GM12878 (cell line): Measurements from ENCODE around the gene PTPRJ. TPM values are rescaled to one million over a fixed set of nuclear protein-coding genes. Genes with fewer than 3 reads are reported as not detected.

ENCODE experiments used
- ATAC-seq: fragments of 200-7000 bp; cut with Tn5 transposase; 3 replicates; pipeline ENCODE4 v1.9.1; 2020; ENCODE audit warnings: mild to moderate bottlenecking, moderate library complexity
- BruUV-seq: library from RNA; stranded (reverse); fragments of 400-500 nt; replicated peaks from 2 replicates; lab custom pipeline; 2021; lab: Mats Ljungman, UMichigan
- CTCF ChIA-PET: fragments of 300-600 bp; sonication (Branson Sonifier 250); formaldehyde crosslinking; extraction: SDS; loops from one replicate; lab custom pipeline; 2021; ENCODE audit warnings: inconsistent platforms; lab: Yijun Ruan, JAX
- POLR2A ChIA-PET: fragments of 350-600 bp; formaldehyde crosslinking; extraction: SDS; loops from one replicate; lab custom pipeline; 2021; ENCODE audit warnings: inconsistent platforms; lab: Charles Lee
- RAD21 ChIA-PET: fragments of 300-600 bp; sonication (Branson Sonifier 250); formaldehyde crosslinking; loops from one replicate; lab custom pipeline; 2023; ENCODE audit warnings: antibody characterized with exemption; ENCODE audit not compliant: unreplicated experiment; lab: Charles Lee
- SMC1A ChIA-PET: fragments of 300-600 bp; sonication (Branson Sonifier 250); formaldehyde crosslinking; loops from one replicate; lab custom pipeline; 2023; ENCODE audit not compliant: unreplicated experiment, uncharacterized antibody; lab: Charles Lee
- DNase-seq: peaks from one replicate; pipeline ENCODE4 v3.0.0-alpha.2; 2011; ENCODE audit warnings: low read depth, low spot score
- FAIRE-seq: peaks from 3 replicates; lab custom pipeline; 2011; peaks lifted over from hg19 to GRCh38; lab: Jason Lieb, UNC
- H2AFZ ChIP-seq: 2 replicates; pipeline ENCODE4 v1.6.0; 2011; ENCODE audit warnings: low read depth, low read length, control low read depth; ENCODE audit not compliant: control insufficient read depth
- H3K27ac ChIP-seq: 2 replicates; pipeline ENCODE4 v1.5.1; 2011; ENCODE audit warnings: control low read depth; ENCODE audit not compliant: control insufficient read depth, insufficient read depth
- H3K27me3 ChIP-seq, 2 experiments: replicated peaks in 1 of 2; 2 replicates each; pipeline versions ENCODE4 v1.6.0 to v1.6.1; 2011; ENCODE audit warnings: low read length in 1 of 2; ENCODE audit not compliant: control insufficient read depth in 2 of 2, insufficient read depth in 2 of 2
- H3K36me3 ChIP-seq, 2 experiments: 2 replicates each; pipeline ENCODE4 v1.5.1; 2011; ENCODE audit warnings: low read length in 1 of 2; ENCODE audit not compliant: control insufficient read depth in 2 of 2, insufficient read depth in 2 of 2
- H3K4me1 ChIP-seq: 2 replicates; pipeline ENCODE4 v1.6.1; 2011; ENCODE audit warnings: mild to moderate bottlenecking, low read length, moderate library complexity, mixed read lengths; ENCODE audit not compliant: control insufficient read depth, insufficient read depth
- H3K4me2 ChIP-seq: 2 replicates; pipeline ENCODE4 v1.6.0; 2011; ENCODE audit warnings: control low read depth; ENCODE audit not compliant: control insufficient read depth, insufficient read depth
- H3K4me3 ChIP-seq: fragments of 200-600 bp; sonication (generic); 2 replicates; pipeline ENCODE4 v1.5.1; 2016
- H3K79me2 ChIP-seq: 2 replicates; pipeline ENCODE4 v1.6.0; 2011; ENCODE audit warnings: low read length; ENCODE audit not compliant: control insufficient read depth, insufficient read depth
- H3K9ac ChIP-seq: 2 replicates; pipeline ENCODE4 v1.8.0; 2011; ENCODE audit warnings: low read length, control low read depth, mixed read lengths; ENCODE audit not compliant: control insufficient read depth, insufficient read depth
- H3K9me3 ChIP-seq: replicated peaks from 3 replicates; pipeline ENCODE4 v1.5.1; 2011; ENCODE audit warnings: mild to moderate bottlenecking, low read length; ENCODE audit not compliant: control insufficient read depth, insufficient read depth
- H4K20me1 ChIP-seq: 2 replicates; pipeline ENCODE4 v1.6.0; 2011; ENCODE audit not compliant: control insufficient read depth, insufficient read depth
- BMI1 ChIP-seq: fragments of 450-650 bp; IDR thresholded peaks from 2 replicates; pipeline ENCODE4 v1.6.1; 2016; ENCODE audit warnings: mild to moderate bottlenecking, moderate library complexity, borderline replicate concordance
- DPF2 ChIP-seq: fragments of 450-650 bp; IDR thresholded peaks from 2 replicates; pipeline ENCODE4 v1.6.1; 2017; ENCODE audit warnings: mild to moderate bottlenecking
- KDM1A ChIP-seq: fragments of 200-600 bp; sonication (generic); IDR thresholded peaks from 2 replicates; pipeline ENCODE4 v1.6.1; 2016; ENCODE audit warnings: borderline replicate concordance
- RFX5 ChIP-seq: IDR thresholded peaks from 2 replicates; pipeline ENCODE4 v1.6.1; 2011; ENCODE audit warnings: low read depth, low read length, improper control_type of control experiment
- ZNF274 ChIP-seq: IDR thresholded peaks from one replicate; pipeline ENCODE4 v1.8.0; 2011; ENCODE audit not compliant: insufficient read length, insufficient read depth
- WGBS: methylation state at CpG from one replicate; pipeline ENCODE4 v1.1.6; 2016; ENCODE audit warnings: low lambda C conversion rate; ENCODE audit not compliant: insufficient replicate concordance, insufficient coverage; ENCODE audit errors: missing lambda C conversion rate; 5-methylcytosine and 5-hydroxymethylcytosine counted together
- in situ Hi-C: fragments of 300-500 bp; cut with MboI; formaldehyde crosslinking; loops from 9 replicates; pipeline ENCODE4 v1.14.3; 2018; ENCODE audit warnings: mixed read lengths
- intact Hi-C: fragments of 100-400 bp; cut with micrococcal nuclease; formaldehyde crosslinking; loops from one replicate; pipeline ENCODE4 v1.14.2; 2022; ENCODE audit not compliant: unreplicated experiment
- polyA plus RNA-seq, 11 experiments: library from polyadenylated mRNA; depleted of rRNA in 4 of 11; unstranded in 6 of 11; stranded (reverse) in 5 of 11; fragments of >200 nt; fragmentation: Nextera tagmentation in 4 of 11; fragmentation: Illumina TruSeq in 1 of 11; extraction: Ambion mirVana in 4 of 11; extraction: Trizol in 1 of 11; gene quantifications; 1 replicate in 1 of 11; 2 replicates in 10 of 11; pipeline versions ENCODE4 v1.2.1 to v1.2.3, GENCODE V29; 2011 to 2016; ENCODE audit warnings: inconsistent platforms in 2 of 11, missing spikeins in 2 of 11, low read depth in 1 of 11
- total RNA-seq, 4 experiments: library from RNA; depleted of rRNA in 3 of 4; stranded (reverse); fragments of >200 nt in 3 of 4; fragmentation: Illumina TruSeq in 1 of 4; extraction: Trizol in 1 of 4; gene quantifications; 2 replicates each; pipeline versions ENCODE4 v1.2.1 to v1.2.3, GENCODE V29; 2013 to 2021
- TF ChIP-seq, protein P1 (sequence below): IDR thresholded peaks from 2 replicates; pipeline ENCODE4 v1.6.1; 2012; ENCODE audit warnings: improper control_type of control experiment, low read depth, low read length; ENCODE audit not compliant: insufficient replicate concordance
- TF ChIP-seq, protein P2 (sequence below): IDR thresholded peaks from 2 replicates; pipeline ENCODE4 v1.6.1; 2012; ENCODE audit warnings: low read depth, low read length, improper control_type of control experiment
- TF ChIP-seq, protein P3 (sequence below): fragments of 450-650 bp; IDR thresholded peaks from 2 replicates; pipeline ENCODE4 v1.6.1; 2017; ENCODE audit warnings: mild to moderate bottlenecking, moderate library complexity

The PTPRJ gene
- total and polyA plus RNA-seq, 10 of the 15 experiments (the other 5 are each of a cell fraction or from before 2014, with no cell fraction given), result 0.22 to 22.4 (median 7.4) TPM

DNA sequence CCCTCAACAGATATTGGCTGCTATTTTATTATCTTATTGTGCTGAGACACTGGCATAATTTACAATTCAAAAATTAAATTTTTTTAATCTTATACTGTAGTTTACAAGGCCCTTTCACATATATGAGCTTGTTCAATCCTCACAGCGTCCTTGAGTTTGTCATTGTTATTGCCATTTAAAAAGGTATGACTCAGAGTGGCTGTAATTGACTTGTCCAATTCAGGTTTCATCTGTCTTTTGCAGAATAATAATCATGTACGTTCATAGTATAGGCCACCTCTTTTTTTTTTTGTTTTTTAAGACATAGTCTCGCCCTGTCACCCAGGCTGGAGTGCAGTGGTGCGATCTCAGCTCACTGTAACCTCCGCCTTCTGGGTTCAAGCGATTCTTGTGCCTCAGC lies 11.5 kb downstream of the PTPRJ start (continued):
- TF ChIP-seq, protein P1, sequence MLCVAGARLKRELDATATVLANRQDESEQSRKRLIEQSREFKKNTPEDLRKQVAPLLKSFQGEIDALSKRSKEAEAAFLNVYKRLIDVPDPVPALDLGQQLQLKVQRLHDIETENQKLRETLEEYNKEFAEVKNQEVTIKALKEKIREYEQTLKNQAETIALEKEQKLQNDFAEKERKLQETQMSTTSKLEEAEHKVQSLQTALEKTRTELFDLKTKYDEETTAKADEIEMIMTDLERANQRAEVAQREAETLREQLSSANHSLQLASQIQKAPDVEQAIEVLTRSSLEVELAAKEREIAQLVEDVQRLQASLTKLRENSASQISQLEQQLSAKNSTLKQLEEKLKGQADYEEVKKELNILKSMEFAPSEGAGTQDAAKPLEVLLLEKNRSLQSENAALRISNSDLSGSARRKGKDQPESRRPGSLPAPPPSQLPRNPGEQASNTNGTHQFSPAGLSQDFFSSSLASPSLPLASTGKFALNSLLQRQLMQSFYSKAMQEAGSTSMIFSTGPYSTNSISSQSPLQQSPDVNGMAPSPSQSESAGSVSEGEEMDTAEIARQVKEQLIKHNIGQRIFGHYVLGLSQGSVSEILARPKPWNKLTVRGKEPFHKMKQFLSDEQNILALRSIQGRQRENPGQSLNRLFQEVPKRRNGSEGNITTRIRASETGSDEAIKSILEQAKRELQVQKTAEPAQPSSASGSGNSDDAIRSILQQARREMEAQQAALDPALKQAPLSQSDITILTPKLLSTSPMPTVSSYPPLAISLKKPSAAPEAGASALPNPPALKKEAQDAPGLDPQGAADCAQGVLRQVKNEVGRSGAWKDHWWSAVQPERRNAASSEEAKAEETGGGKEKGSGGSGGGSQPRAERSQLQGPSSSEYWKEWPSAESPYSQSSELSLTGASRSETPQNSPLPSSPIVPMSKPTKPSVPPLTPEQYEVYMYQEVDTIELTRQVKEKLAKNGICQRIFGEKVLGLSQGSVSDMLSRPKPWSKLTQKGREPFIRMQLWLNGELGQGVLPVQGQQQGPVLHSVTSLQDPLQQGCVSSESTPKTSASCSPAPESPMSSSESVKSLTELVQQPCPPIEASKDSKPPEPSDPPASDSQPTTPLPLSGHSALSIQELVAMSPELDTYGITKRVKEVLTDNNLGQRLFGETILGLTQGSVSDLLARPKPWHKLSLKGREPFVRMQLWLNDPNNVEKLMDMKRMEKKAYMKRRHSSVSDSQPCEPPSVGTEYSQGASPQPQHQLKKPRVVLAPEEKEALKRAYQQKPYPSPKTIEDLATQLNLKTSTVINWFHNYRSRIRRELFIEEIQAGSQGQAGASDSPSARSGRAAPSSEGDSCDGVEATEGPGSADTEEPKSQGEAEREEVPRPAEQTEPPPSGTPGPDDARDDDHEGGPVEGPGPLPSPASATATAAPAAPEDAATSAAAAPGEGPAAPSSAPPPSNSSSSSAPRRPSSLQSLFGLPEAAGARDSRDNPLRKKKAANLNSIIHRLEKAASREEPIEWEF, result no peak
- TF ChIP-seq ZNF274 (no peak), KDM1A (no peak), BMI1 (no peak)

DNA sequence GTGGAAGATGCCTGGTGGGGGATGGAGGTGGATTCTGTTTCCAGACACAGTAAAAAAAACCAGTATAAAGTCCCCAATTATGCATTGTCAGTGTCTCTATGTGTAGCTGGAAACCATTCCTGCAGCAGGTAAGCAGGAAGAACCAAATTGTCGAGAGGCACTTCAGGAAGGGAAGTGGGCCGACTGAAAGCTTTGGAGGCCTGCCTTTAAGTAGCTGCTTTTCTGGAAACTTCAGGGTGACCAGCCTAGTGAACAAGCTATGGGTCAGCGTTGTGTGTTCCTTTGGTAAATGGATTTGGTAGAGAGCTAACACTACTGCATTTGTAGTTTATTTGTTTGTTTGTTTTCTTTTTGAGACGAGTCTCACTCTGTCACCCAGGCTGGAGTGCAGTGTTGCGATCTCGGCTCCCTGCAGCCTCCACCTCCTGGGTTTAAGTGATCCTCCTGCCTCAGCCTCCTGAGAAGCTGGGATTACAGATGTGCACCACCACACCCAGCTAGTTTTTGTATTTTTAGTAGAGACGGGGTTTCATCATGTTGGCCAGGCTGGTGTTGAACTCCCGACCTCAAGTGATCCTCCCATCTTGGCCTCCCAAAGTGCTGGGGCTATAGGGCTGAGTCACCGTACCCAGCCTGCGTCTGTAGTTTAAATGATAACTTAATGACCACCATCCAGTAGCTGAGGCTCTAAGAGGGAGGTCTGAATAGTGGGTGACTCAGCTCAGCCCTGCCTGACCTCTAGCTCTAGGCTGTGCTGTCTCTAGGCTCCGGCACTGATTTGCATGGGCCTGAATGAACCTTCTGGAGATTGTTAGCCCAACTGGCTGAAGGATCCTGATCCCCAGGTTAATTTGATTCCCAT lies 12.8 kb downstream of the PTPRJ start:
- DNase-seq (no peak), ATAC-seq (peak; percentile 52), FAIRE-seq (no peak)
- Histone ChIP-seq H2AFZ (no peak overlapping the region), H3K4me1 (peaks cover 20% of the 10 kb centered on the region), H3K27me3 (no peaks in the 10 kb centered on the region; a peak in 1 of 4 replicates), H3K4me2 (no peak overlapping the region), H3K79me2 (peaks cover 36% of the 10 kb centered on the region), H3K36me3 (0 out of 4 replicates have a peak, but pooled peaks cover 0 to 2% of the 10 kb centered on the region in 2 experiments), H3K27ac (no peak overlapping the region), H3K4me3 (no peak overlapping the region), H3K9me3 (no peaks in the 10 kb centered on the region), H3K9ac (no peak overlapping the region), H4K20me1 (no peaks in the 10 kb centered on the region)
- ChIA-PET RAD21 (interaction anchor here (1.5 kb wide), 1 partner anchor 12 kb away, joined by 5 read pairs; no protein-coding TSS in a partner anchor), CTCF (interaction anchor here (1.5 to 1.8 kb wide), 3 partner anchors 10 to 114 kb away, joined by 4 to 6 read pairs (median 6); no protein-coding TSS in a partner anchor), SMC1A (interaction anchor here (0.5 to 2.0 kb wide), 4 partner anchors 10 to 197 kb away, joined by 3 to 8 read pairs (median 4); no protein-coding TSS in a partner anchor), POLR2A (interaction anchor here (0.5 to 2.1 kb wide), 3 partner anchors 8 to 779 kb away, joined by 3 to 7 read pairs (median 4); no protein-coding TSS in a partner anchor)
- intact Hi-C loops (no loop called here), in situ Hi-C loops (loop anchor here (5.0 kb wide), 1 partner anchor 114 kb away; no protein-coding TSS in a partner anchor)
- WGBS, result 84% methylated on average over 11 of the region's 11 CpGs
- BruUV-seq, result no TSS peak
- TF ChIP-seq, protein P2, sequence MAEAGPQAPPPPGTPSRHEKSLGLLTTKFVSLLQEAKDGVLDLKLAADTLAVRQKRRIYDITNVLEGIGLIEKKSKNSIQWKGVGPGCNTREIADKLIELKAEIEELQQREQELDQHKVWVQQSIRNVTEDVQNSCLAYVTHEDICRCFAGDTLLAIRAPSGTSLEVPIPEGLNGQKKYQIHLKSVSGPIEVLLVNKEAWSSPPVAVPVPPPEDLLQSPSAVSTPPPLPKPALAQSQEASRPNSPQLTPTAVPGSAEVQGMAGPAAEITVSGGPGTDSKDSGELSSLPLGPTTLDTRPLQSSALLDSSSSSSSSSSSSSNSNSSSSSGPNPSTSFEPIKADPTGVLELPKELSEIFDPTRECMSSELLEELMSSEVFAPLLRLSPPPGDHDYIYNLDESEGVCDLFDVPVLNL, result no peak
- TF ChIP-seq, protein P3, sequence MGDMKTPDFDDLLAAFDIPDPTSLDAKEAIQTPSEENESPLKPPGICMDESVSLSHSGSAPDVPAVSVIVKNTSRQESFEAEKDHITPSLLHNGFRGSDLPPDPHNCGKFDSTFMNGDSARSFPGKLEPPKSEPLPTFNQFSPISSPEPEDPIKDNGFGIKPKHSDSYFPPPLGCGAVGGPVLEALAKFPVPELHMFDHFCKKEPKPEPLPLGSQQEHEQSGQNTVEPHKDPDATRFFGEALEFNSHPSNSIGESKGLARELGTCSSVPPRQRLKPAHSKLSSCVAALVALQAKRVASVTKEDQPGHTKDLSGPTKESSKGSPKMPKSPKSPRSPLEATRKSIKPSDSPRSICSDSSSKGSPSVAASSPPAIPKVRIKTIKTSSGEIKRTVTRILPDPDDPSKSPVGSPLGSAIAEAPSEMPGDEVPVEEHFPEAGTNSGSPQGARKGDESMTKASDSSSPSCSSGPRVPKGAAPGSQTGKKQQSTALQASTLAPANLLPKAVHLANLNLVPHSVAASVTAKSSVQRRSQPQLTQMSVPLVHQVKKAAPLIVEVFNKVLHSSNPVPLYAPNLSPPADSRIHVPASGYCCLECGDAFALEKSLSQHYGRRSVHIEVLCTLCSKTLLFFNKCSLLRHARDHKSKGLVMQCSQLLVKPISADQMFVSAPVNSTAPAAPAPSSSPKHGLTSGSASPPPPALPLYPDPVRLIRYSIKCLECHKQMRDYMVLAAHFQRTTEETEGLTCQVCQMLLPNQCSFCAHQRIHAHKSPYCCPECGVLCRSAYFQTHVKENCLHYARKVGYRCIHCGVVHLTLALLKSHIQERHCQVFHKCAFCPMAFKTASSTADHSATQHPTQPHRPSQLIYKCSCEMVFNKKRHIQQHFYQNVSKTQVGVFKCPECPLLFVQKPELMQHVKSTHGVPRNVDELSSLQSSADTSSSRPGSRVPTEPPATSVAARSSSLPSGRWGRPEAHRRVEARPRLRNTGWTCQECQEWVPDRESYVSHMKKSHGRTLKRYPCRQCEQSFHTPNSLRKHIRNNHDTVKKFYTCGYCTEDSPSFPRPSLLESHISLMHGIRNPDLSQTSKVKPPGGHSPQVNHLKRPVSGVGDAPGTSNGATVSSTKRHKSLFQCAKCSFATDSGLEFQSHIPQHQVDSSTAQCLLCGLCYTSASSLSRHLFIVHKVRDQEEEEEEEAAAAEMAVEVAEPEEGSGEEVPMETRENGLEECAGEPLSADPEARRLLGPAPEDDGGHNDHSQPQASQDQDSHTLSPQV, result no peak
- TF ChIP-seq RFX5 (no peak), DPF2 (no peak)
